HFF-Myc (cell line): Measurements from ENCODE around the gene TRIM13.

Experiments
- DNase-seq: peaks from one replicate; pipeline ENCODE4 v3.0.0-alpha.2; 2011; ENCODE audit warnings: low read depth; ENCODE audit errors: extremely low read depth
- H3K4me3 ChIP-seq: replicated peaks from 2 replicates; pipeline ENCODE4 v1.5.1; 2011; ENCODE audit warnings: low read depth, mild to moderate bottlenecking, control low read depth, low read length
- TF ChIP-seq, protein P1 (sequence below): IDR thresholded peaks from 2 replicates; pipeline ENCODE4 v1.5.1; 2012; ENCODE audit warnings: mild to moderate bottlenecking, low read depth, low read length, control low read depth; ENCODE audit errors: missing control alignments

The TRIM13 gene

DNA sequence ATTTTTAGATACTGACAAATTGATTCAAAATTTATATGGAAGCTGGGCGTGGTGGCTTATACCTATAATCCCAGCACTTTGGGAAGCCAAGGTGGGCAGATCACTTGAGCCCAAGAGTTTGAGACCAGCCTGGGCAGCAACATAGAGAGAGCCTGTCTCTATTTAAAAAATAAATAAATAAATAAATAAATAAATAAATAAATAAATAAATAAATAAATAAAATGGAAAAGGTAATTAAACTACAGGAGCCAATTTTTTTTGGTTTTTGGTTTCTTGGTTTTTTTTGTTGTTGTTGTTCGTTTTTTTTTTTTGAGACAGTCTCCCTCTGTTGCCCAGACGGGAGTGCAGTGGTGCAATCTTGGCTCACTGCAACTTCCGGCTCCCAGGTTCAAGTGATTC is 29.4 kb upstream of the TRIM13 start:
- DNase-seq: no peak
- no peak overlapping the region for H3K4me3 ChIP-seq
- TF ChIP-seq, protein P1, sequence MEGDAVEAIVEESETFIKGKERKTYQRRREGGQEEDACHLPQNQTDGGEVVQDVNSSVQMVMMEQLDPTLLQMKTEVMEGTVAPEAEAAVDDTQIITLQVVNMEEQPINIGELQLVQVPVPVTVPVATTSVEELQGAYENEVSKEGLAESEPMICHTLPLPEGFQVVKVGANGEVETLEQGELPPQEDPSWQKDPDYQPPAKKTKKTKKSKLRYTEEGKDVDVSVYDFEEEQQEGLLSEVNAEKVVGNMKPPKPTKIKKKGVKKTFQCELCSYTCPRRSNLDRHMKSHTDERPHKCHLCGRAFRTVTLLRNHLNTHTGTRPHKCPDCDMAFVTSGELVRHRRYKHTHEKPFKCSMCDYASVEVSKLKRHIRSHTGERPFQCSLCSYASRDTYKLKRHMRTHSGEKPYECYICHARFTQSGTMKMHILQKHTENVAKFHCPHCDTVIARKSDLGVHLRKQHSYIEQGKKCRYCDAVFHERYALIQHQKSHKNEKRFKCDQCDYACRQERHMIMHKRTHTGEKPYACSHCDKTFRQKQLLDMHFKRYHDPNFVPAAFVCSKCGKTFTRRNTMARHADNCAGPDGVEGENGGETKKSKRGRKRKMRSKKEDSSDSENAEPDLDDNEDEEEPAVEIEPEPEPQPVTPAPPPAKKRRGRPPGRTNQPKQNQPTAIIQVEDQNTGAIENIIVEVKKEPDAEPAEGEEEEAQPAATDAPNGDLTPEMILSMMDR: no peak

DNA sequence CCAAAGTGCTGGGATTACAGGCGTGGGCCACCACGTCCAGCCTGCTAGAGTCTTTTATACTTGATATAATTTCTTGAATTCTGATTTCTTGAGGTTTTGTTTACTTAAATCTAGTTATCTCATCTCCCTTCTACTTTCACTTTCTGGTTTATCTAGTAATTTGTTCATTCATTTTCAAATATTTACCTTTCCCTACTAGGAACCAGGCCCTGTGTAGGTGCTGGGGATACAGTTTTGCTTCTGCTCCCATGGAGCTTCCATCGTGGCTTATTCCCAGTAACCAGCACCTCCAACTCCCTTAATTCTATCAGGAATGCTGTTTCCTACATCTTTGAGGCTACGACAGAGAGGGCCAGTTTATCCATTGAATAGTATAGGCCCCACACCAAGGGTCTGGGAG is 24.1 kb upstream of the TRIM13 start:
- H3K4me3 ChIP-seq: no peak overlapping the region
- TF ChIP-seq, protein P1: no peak
- no peak for DNase-seq

DNA sequence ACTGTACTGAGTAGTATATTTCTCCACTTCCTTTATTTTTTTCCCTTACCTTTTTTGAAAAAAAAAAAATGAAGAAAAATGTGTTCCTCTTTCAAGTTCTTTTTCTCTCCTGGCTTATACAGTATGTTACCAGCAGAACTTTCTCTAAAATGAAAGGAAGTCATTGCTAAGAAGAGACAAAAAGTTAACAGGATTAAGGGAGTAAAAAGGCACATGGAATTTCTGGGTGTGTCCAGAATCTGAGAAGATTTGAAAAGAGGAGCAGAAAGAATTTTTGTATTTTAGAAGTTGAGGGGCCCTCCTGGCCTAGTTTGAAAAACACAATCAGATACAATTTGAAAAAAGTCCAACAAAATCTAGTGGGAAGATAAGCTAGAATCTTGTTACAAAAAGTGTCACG is 21.0 kb upstream of the TRIM13 start:
- DNase-seq: no peak
- H3K4me3 ChIP-seq: no peak overlapping the region
- TF ChIP-seq, protein P1: no peak

DNA sequence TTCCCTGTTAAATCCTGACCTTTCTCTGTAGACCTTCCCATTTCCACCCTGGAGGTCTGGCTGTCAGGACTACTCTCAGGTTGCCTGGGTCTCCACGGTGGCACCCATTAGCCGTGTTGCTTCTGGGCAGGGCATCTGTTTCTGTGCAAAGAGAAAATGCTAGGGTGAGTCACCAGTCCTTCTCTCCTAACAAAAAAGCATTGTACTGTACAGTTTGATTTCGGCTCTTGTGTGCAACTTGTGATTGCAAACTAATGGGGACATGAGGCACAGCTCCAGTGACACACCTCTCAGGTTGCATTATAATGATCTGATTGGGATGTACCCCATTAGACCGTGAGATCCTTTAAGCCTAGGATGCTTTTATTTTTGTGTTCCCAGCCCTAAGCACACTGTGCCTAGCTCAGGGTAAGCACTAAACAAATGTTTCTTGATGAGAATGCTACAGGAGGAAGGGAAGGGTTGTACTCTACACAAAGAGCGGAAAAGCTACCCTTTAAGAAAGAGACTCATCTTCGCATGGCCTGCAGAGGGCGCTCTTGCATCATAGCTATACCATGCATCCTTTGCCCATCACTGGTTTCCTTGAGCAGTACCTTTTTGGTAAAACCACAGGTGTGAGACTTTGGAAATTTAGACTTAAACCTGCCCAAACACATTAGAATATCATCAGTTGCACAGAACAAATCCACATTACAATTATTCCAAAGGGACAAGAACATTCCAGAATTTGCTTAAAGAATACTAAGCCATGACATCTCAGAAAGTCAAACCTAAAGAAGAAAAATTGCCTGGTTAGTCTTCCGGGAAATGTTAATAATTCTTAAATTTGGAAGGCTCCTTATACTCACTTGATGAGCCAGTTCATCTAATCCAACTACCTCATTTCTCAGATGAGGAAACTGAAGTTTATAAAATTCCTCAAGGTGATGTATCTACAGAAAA is 20.3 kb upstream of the TRIM13 start:
- TF ChIP-seq, protein P1: peak; percentile 94
- no peak overlapping the region for H3K4me3 ChIP-seq
- peak; percentile 51 for DNase-seq

DNA sequence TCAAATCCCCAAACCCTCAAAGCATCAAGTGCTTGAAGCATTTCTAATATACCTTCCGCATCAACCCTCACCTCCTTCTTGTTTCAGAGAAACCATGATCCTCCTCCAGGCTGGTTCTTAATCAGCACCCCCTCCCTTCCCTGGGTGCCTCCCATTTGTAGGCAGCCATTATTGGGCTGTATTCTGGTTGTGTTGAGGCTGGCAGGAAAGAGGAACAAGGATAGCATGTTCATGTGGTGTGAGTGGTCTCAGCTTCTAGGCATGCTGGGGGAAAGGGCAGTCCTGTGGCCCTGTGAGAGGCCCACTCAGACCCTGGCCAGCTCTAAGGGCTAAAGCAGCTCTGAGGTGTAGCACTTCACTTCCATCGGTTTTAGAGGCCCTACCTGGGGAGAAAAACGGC is 18.9 kb upstream of the TRIM13 start:
- TF ChIP-seq, protein P1: no peak
- no peak overlapping the region for H3K4me3 ChIP-seq
- DNase-seq: no peak

DNA sequence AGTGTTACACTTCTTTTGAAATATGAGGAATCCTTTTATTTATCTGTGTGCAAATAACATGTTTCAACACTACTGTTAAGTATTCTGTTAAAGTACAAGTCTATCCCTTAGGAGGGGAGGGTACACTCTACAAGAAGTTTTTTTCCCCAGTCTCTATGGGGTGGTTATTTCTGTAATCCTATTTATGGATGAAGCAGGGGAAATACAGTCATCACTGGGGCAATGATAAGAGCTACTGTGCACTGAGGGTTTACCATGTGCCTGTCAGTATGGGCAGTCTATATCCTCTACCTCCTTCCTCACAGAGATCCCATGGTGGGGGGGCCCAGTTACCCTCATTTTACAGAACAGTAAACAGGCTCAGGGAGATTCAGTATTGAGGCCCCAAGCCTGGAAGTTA is 16.6 kb upstream of the TRIM13 start:
- H3K4me3 ChIP-seq: no peak overlapping the region
- TF ChIP-seq, protein P1: no peak
- no peak for DNase-seq

DNA sequence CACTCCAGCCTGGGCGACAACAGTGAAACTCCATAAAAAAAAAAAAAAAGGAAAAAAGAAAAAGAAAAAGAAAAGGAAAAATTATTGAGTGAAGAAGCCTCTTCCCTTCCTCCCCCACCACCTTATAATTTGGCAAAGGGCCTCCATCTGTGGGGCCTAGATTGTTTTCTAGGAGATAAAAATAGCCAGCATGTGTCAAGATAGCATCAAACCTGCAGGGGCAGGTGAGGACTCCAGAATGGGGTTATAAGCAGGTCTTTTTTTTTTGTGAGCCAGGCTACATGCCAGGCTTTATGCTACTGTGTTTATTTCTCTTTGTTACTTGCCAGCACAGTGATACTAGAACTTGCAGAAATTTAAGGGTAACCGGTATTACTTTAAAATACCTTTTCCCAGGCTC is 11.7 kb upstream of the TRIM13 start:
- no peak overlapping the region for H3K4me3 ChIP-seq
- DNase-seq: no peak
- TF ChIP-seq, protein P1: no peak
